Measurements from ENCODE around the gene FOXM1.

DNA sequence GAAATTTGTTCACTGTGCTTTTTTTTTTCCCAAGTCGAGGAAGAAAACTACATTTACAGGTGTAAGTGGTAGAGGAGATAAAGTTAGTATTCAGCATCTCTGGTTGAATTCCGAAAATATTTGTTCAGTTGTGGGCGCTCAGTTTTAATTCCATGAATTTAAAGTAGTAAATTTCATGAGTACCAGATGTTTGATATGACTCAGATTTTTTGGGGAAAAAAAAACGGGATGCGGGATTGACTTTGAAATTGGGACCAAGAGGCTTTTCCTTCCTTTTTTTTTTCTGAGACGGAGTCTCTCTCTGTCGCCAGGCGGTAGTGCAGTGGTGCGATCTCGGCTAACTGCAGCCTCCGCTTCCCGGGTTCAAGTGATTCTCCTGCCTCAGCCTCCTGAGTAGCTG, 15.3 kb upstream of the FOXM1 start:
- TF ChIP-seq EZH2 (IDR thresholded peaks at IDR 0.05; ENCODE audit: insufficient read depth, poor library complexity, severe bottlenecking) (no peak), EZH2phosphoT487 (IDR thresholded peaks at IDR 0.05; ENCODE audit: insufficient read depth, low read depth) (no peak)
